Endometrium (tissue), 2 donors: Measurements from ENCODE around the gene TPO.
"Not testable (repeated sequence)": the region's sequence is repeated elsewhere in the genome, so short reads cannot be mapped to it uniquely, and the experiment has no call there.

ENCODE experiments used
- FAIRE-seq: peaks from 2 replicates; lab custom pipeline; 2012; peaks lifted over from hg19 to GRCh38; lab: Jason Lieb, UNC
- donor health status: control.
- donor health status: control.

The TPO gene

DNA sequence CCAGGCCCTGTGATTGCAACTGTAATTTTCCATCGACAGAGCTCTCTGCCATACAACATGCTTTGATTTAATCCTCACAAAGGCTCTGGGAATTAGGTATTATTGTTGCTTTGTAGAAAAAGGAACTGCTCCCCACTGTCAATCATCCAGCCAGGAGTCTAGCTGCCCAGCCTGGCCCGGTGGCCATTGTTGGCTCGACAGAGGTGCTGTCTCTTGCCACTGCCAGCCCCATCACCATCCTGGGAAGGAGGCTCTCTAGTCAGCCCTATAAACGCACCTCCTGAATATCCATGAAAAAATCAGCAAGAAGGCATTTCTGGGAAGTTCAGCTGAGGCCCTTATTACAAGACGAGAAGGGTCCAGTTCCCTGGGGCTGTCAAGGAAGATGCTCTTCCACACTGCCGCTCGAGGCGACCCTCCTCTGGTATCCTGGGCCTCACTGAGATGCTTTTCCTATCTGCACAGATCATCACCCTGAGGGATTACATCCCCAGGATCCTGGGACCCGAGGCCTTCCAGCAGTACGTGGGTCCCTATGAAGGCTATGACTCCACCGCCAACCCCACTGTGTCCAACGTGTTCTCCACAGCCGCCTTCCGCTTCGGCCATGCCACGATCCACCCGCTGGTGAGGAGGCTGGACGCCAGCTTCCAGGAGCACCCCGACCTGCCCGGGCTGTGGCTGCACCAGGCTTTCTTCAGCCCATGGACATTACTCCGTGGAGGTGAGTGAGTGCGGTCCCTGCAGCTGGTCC is 71.0 kb downstream of the TPO start:
- FAIRE-seq, result no peak

- no peak for FAIRE-seq
These were observed 73.4 kb downstream of the TPO start for GRCh38 chr2:1486670-1487069.

- FAIRE-seq, result no peak
These were observed 74.5 kb downstream of the TPO start for GRCh38 chr2:1487758-1488157.

DNA sequence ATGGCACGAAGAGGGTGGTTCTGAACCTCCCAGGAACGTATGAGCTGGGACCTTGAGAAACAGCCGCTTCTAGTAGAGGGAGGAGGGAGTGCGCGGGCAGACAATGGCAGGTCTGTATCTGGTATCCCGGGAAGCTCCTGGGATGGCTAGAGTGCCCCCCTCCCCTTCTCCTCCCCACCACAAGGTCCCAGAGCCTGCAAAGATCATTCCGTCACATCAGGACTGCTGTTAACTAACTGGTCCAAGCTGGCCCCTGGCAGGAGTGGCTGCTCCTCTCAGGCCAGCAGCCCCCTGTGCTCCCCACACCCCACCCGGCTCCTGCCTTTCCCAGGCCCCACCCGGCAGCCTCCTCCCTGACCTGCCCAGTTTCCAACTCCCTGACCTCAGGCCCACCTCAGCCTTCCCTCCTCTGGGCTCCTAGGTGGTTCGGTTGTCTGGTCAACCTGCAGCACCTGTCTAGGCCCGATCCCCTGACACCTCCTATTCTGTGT is 75.0 kb downstream of the TPO start:
- FAIRE-seq, result no peak

DNA sequence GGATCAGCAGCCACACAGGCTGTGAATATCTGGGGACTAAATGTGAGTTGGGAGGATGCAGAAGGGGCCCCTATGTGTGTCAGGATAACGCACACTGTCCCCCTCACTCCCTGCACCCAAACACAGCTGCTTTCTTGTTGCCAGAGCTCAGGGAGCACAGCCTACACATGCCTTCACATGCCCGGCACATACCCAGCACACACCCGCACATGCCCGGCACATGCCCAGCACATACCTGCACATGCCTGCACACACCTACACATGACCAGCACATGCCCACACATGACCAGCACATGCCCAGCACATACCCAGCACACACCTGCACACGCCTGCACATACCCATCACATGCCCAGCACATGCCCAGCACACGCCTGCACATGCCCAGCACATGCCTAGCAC is 75.6 kb downstream of the TPO start:
- FAIRE-seq, result no peak

DNA sequence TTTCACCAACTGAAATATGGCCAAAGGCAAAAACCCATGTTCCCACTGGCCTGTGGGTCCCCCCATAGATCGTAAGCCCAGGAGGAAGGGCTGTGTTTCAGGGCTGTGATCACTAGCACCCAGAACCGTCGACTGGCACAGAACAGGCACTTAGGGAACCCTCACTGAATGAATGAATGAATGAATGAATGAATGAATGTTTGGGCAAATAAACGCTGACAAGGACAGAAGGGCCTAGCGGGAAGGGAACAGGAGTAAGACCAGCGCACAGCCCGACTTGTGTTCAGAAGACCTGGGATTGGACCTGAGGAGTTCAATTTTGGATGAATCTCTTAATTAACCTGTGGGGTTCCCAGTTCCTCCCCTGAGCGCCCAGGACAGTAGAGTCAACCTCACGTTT is 76.2 kb downstream of the TPO start:
- FAIRE-seq, result no peak

- FAIRE-seq, result not testable (repeated sequence)
These were observed 77.1 kb downstream of the TPO start for GRCh38 chr2:1490381-1490780.

- FAIRE-seq, result no peak
These were observed 78.5 kb downstream of the TPO start for GRCh38 chr2:1491751-1492150.

GRCh38 chr2:1492231-1492630 is 79.0 kb downstream of the TPO start:
- not testable (repeated sequence) for FAIRE-seq

GRCh38 chr2:1492711-1493430 is 79.6 kb downstream of the TPO start:
- FAIRE-seq, result no peak

DNA sequence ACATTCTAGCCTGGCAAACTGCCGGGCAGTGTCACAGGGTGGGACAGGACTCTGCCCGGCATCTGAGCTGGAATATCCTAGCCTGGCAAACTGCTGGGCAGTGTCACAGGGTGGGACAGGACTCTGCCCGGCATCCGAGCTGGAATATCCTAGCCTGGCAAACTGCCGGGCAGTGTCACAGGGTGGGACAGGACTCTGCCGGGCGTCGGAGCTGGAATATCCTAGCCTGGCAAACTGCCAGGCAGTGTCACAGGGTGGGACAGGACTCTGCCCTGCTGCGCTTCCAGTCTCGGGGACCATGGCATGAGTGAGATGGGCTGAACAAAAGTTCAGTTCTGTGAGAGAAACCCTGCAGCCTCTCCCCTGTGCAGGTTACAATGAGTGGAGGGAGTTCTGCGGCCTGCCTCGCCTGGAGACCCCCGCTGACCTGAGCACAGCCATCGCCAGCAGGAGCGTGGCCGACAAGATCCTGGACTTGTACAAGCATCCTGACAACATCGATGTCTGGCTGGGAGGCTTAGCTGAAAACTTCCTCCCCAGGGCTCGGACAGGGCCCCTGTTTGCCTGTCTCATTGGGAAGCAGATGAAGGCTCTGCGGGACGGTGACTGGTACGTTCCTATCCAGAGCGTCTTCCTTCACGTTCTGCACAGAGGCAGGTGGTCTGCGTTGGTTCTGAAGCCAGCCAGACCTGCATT is 80.3 kb downstream of the TPO start:
- no peak for FAIRE-seq

GRCh38 chr2:1494257-1494656 is 81.0 kb downstream of the TPO start:
- no peak for FAIRE-seq

DNA sequence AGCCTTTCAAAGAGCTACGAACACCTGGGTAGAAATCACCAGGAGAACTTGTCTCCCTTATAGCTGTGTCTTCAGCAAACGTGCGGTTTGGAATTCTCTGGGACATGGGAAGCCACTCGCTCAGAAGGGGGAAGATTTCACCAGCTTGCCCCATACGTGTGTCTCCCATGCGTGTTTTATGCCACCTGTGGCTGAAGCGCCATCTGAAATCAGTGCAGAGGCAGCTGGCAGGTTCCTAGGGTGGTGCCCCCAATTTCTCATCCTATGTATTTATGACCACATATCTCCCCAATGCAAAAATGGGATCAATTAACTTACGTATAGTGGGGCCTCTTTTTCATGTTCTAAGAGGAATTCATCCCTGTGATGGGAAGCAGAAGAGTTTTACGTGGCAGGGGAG is 81.6 kb downstream of the TPO start:
- no peak for FAIRE-seq

GRCh38 chr2:1495676-1496358 is 82.6 kb downstream of the TPO start:
- no peak for FAIRE-seq

GRCh38 chr2:1496359-1496821 is 83.1 kb downstream of the TPO start:
- no peak for FAIRE-seq

GRCh38 chr2:1497122-1497611 is 83.9 kb downstream of the TPO start:
- no peak for FAIRE-seq

DNA sequence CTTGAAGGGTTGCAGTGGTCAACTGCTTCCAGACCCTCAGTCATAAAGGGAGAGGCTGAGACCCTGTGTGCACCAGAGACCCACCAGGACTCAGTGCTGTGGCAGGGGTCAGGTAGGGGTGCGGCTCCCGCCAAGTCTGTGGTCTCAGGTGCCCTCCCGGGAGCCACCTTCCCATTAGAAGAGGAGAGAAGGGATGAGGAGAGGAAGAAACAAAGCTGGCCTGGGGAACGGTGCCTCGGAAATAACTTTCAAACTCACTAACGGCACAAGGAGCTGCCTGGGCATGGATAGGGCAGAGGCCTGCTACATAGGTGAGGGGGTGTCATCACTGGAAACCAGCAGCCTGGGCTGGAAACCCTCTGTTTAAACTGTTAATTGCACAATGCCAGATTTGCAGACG is 84.9 kb downstream of the TPO start:
- FAIRE-seq, result no peak

DNA sequence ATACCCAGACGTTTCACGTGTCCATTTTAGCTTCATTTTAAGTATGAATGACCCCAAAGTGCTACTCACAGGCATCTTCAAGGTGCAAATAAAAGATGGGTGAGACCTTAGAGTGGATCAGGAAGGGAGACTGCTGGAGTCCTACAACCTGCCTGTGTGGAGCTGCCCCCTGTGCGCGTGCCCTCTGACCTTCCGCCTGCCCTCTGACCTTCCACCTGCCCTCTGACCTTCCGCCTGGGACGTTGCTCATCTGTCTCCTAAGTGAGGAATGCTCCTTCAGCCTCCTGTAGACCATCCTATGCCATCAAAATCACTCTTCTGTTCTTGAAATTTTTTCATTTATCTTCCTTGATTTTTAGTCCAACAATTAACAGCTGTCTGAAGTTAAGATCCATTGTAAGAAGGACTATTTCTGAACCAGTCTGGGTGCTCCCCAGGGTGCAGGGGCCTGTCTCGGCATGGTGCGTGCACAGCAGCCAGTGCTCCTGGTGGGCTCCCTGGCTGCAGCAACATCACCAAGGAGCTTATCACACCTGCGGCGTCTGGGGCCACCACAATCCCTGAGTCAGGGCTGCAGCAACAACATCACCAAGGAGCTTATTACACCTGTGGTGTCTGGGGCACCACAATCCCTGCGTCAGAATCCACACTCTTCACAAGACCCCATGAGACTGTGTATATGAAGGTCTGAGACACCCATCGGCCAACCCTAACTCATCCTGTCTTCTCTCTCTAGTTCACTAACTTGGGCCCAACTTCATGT is 86.0 kb downstream of the TPO start:
- FAIRE-seq, result no peak

GRCh38 chr2:1501038-1501851 is 88.0 kb downstream of the TPO start:
- no peak for FAIRE-seq

GRCh38 chr2:1501991-1502390 is 88.7 kb downstream of the TPO start:
- no peak for FAIRE-seq
